Activated CD4-positive, alpha-beta T cell treated with anti-CD3 and anti-CD28 coated beads, Interleukin-2, amount 10 ng/mL, durations not matched to agents 7 days and 5 days (primary cell): ENCODE measurements around the gene KCNMA1. TPM values are rescaled to one million over a fixed set of nuclear protein-coding genes. Genes with fewer than 3 reads are reported as not detected.

Source experiments
- CTCF ChIA-PET: fragments of 350-600 bp; sonication (Branson Sonifier 250); formaldehyde crosslinking; loops from one replicate; lab custom pipeline; 2021; ENCODE audit warnings: antibody characterized with exemption; lab: Charles Lee
- POLR2A ChIA-PET: fragments of 350-600 bp; sonication (Branson Sonifier 250); formaldehyde crosslinking; loops from one replicate; lab custom pipeline; 2021; ENCODE audit warnings: antibody characterized with exemption; lab: Charles Lee
- DNase-seq: peaks from one replicate; pipeline ENCODE4 v3.0.0-alpha.2; 2020
- H3K27ac Mint-ChIP-seq: one replicate; pipeline ENCODE4 v1.8.0; 2021; ENCODE audit warnings: mild to moderate bottlenecking, moderate library complexity, mixed read lengths
- H3K27me3 Mint-ChIP-seq: one replicate; pipeline ENCODE4 v1.8.0; 2021; ENCODE audit warnings: mixed read lengths
- H3K36me3 Mint-ChIP-seq: one replicate; pipeline ENCODE4 v1.8.0; 2021; ENCODE audit warnings: low read depth, mixed read lengths
- H3K4me1 Mint-ChIP-seq: one replicate; pipeline ENCODE4 v1.8.0; 2021; ENCODE audit warnings: mixed read lengths
- H3K4me3 Mint-ChIP-seq: one replicate; pipeline ENCODE4 v1.8.0; 2021; ENCODE audit warnings: mild to moderate bottlenecking, moderate library complexity, mixed read lengths
- H3K9me3 Mint-ChIP-seq: one replicate; pipeline ENCODE4 v1.8.0; 2021; ENCODE audit warnings: mixed read lengths
- total RNA-seq, 2 experiments: library from RNA; stranded (reverse); gene quantifications; one replicate each; pipeline ENCODE4 v1.2.3, GENCODE V29; 2021

The KCNMA1 gene
- total RNA-seq, 2 experiments from 2014 or later: not detected

- POLR2A ChIA-PET: no interaction called here
- peaks cover 10% of the 10 kb centered on the region for H3K27me3 Mint-ChIP-seq
- H3K9me3 Mint-ChIP-seq: no peaks in the 10 kb centered on the region
- no peak overlapping the region for H3K27ac Mint-ChIP-seq
- CTCF ChIA-PET: no interaction called here
- no peak for DNase-seq
- no peaks in the 10 kb centered on the region for H3K4me1 Mint-ChIP-seq
- H3K4me3 Mint-ChIP-seq: no peak overlapping the region
- no peaks in the 10 kb centered on the region for H3K36me3 Mint-ChIP-seq
Measured at GRCh38 chr10:77191324-77192049, 446.1 kb downstream of the KCNMA1 start.

DNA sequence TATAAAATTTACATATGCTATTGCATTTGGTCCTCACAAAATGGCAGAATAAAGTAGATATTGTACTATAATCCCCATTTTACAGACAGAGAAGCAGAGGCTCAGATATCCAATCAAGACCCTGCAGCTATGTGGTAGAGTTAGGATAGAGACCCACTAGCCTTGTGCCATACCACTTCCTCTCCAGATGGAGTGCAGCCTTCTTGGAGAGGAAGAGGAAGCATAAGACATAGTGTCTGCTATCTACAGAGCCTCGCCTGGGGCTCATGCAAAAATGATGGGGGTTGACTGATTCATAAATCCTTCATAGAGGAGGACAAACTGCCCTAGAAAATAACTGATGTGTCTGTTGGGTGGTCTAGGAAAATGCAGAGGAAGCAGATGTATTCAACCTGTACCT is 447.3 kb downstream of the KCNMA1 start:
- H3K9me3 Mint-ChIP-seq: no peaks in the 10 kb centered on the region
- H3K27me3 Mint-ChIP-seq: peaks cover 10% of the 10 kb centered on the region
- H3K36me3 Mint-ChIP-seq: no peaks in the 10 kb centered on the region
- ChIA-PET CTCF (no interaction called here), POLR2A (no interaction called here)
- no peak overlapping the region for H3K27ac Mint-ChIP-seq
- no peak overlapping the region for H3K4me3 Mint-ChIP-seq
- no peaks in the 10 kb centered on the region for H3K4me1 Mint-ChIP-seq
- DNase-seq: no peak

DNA sequence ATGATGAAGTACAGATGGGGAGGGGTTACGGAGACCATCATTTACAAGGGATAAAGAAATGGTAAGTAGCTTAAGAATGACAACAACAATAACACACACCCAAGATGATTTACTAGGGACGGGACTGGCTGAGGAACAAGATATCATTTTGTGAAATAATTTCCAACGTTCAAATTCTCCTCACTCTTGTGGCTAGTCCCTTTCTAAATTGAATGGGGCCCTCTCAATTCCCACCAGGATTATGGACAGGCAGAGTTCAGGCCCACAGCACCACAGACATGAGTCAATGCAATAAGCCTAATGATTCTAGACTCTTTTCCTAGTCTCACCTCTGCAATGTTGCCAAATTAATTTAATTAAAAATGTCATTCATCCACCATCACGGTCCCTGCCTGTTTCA is 448.1 kb downstream of the KCNMA1 start:
- DNase-seq: no peak
- Mint-ChIP-seq H3K27me3 (peaks cover 10% of the 10 kb centered on the region), H3K4me1 (no peaks in the 10 kb centered on the region), H3K9me3 (no peaks in the 10 kb centered on the region), H3K27ac (no peak overlapping the region), H3K4me3 (no peak overlapping the region), H3K36me3 (no peaks in the 10 kb centered on the region)
- ChIA-PET CTCF (no interaction called here), POLR2A (no interaction called here)

DNA sequence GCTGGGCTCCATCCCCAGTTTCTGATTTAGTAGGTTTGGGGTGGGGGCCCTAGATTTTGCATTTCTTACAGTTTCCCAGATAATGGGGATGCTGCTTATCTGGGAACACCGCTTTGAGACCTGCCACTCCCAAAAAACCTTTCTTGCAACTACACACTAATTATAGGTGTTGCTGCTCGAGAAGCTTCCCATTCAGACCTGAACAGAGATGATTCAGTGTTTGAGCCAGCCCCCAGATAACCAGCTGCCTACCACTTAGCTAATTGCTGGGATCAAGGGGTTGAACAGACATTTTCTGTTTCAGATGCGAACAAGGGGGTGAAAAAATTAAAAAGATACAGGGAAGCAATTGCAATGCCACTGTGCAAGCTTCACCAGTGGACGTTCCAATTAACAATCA is 448.5 kb downstream of the KCNMA1 start:
- ChIA-PET POLR2A (no interaction called here), CTCF (no interaction called here)
- Mint-ChIP-seq H3K27ac (no peak overlapping the region), H3K4me3 (no peak overlapping the region), H3K4me1 (no peaks in the 10 kb centered on the region), H3K27me3 (peaks cover 10% of the 10 kb centered on the region), H3K9me3 (no peaks in the 10 kb centered on the region), H3K36me3 (no peaks in the 10 kb centered on the region)
- no peak for DNase-seq

DNA sequence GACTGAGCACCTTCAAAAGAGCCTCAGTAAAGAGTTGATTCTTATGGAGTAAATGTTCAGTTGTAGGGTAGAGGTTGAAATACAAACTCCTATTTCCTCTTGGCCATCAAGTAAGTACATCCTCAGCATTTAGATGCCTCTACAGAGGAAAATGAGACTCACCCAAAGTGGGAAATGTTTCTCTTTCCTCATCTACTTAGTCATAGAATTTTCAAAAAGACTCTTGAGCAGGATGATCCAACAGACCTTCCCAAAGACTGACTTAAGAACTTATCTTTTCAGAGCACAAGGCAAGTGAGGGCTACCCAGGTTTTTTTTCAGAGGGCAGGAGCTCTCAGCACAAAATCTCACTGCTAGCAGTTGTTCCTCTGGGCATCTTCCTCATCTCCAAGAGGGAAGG is 449.1 kb downstream of the KCNMA1 start:
- H3K27ac Mint-ChIP-seq: no peak overlapping the region
- no peaks in the 10 kb centered on the region for H3K4me1 Mint-ChIP-seq
- ChIA-PET POLR2A (no interaction called here), CTCF (no interaction called here)
- peaks cover 10% of the 10 kb centered on the region for H3K27me3 Mint-ChIP-seq
- H3K36me3 Mint-ChIP-seq: no peaks in the 10 kb centered on the region
- H3K4me3 Mint-ChIP-seq: no peak overlapping the region
- H3K9me3 Mint-ChIP-seq: no peaks in the 10 kb centered on the region
- DNase-seq: no peak

DNA sequence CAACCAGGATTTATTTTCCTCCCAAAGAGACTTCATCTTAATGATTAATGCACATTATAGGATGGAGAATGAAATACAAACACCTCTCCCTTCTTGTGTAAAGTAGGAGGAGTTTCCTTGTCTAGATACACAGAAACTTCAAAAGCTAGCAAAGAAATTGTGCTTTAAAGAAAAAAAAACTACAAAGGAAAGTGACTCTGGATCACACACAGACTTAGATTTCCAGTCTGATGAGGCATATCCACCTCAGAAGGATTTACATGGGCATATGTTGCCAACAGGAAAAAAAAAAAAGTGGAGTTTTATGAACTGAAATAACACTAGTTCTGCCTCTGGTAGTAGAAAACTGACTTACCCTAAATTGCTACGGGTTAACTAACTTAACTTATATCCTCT is 449.6 kb downstream of the KCNMA1 start:
- CTCF ChIA-PET: no interaction called here
- Mint-ChIP-seq H3K4me3 (no peak overlapping the region), H3K27me3 (peaks cover 7% of the 10 kb centered on the region)

DNA sequence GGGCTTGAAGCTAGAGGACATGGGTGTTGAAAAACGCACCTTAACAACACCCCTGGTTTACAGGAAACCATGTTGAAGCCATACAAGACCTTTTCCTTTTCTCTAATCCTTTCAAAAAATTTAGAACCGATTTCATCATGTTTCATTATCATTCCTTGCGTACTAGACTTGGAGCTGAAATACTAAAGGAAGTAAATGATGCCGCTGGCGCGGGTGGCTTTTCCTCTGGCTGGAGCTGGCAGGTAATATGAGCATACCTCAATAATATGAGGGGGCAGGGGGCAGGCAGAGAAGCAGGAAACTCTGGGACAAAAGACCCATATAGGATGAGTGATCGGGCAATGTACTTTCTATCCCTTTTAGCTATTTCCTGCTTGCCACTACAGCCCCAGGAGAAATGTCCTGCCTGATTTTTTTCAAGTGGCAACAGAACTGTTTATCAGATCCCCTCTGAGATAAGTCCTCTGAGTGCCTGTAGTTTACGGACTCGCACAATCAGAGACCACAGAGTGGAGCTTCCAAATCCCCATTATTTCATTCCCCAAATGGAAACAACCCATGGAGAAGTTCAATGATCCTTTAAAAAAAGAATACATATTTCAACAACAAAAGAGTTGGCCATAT is 450.1 kb downstream of the KCNMA1 start:
- no peak for DNase-seq
- no peaks in the 10 kb centered on the region for H3K9me3 Mint-ChIP-seq
- CTCF ChIA-PET: no interaction called here
- H3K27me3 Mint-ChIP-seq: peaks cover 7% of the 10 kb centered on the region
- no peaks in the 10 kb centered on the region for H3K36me3 Mint-ChIP-seq
- POLR2A ChIA-PET: no interaction called here
- H3K27ac Mint-ChIP-seq: no peak overlapping the region
- H3K4me3 Mint-ChIP-seq: no peak overlapping the region
- no peaks in the 10 kb centered on the region for H3K4me1 Mint-ChIP-seq

More for the DNA sequence above, 449.6 kb downstream of the KCNMA1 start:
- POLR2A ChIA-PET: no interaction called here
- H3K27ac Mint-ChIP-seq: no peak overlapping the region
- no peaks in the 10 kb centered on the region for H3K36me3 Mint-ChIP-seq
- H3K4me1 Mint-ChIP-seq: no peaks in the 10 kb centered on the region
- H3K9me3 Mint-ChIP-seq: no peaks in the 10 kb centered on the region
- no peak for DNase-seq

DNA sequence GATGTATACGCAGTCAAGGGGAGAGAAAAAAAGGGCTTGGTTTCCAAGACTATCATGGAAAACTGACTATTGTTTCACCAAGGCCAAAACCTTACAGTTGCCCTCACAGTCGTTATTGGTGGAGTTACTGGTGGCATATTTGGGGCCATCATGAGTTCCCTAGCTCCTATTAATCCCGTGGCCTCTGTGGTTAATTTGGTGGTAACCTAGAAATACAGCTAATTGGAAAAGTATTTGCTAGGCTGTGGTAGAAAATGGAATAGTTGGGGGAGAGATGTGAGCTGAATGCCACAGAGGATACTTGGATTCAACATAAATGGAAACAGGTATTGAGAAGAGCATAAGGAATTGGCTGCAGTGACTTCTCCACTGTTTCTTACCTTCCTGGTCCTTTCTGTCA is 450.7 kb downstream of the KCNMA1 start:
- no peaks in the 10 kb centered on the region for H3K4me1 Mint-ChIP-seq
- peaks cover 5% of the 10 kb centered on the region for H3K27me3 Mint-ChIP-seq
- no peaks in the 10 kb centered on the region for H3K9me3 Mint-ChIP-seq
- H3K36me3 Mint-ChIP-seq: no peaks in the 10 kb centered on the region
- no peak overlapping the region for H3K4me3 Mint-ChIP-seq
- no peak overlapping the region for H3K27ac Mint-ChIP-seq
- CTCF ChIA-PET: no interaction called here
- DNase-seq: no peak
- POLR2A ChIA-PET: no interaction called here

- ChIA-PET CTCF (interaction anchor here (0.7 kb wide), 1 partner anchor 13 kb away, joined by 6 read pairs; no protein-coding TSS in a partner anchor), POLR2A (no interaction called here)
- no peak overlapping the region for H3K4me3 Mint-ChIP-seq
- H3K9me3 Mint-ChIP-seq: no peaks in the 10 kb centered on the region
- no peak for DNase-seq
- H3K4me1 Mint-ChIP-seq: no peaks in the 10 kb centered on the region
- no peak overlapping the region for H3K27ac Mint-ChIP-seq
- no peaks in the 10 kb centered on the region for H3K27me3 Mint-ChIP-seq
- H3K36me3 Mint-ChIP-seq: no peaks in the 10 kb centered on the region
Measured at GRCh38 chr10:77185696-77186095, 451.9 kb downstream of the KCNMA1 start.

DNA sequence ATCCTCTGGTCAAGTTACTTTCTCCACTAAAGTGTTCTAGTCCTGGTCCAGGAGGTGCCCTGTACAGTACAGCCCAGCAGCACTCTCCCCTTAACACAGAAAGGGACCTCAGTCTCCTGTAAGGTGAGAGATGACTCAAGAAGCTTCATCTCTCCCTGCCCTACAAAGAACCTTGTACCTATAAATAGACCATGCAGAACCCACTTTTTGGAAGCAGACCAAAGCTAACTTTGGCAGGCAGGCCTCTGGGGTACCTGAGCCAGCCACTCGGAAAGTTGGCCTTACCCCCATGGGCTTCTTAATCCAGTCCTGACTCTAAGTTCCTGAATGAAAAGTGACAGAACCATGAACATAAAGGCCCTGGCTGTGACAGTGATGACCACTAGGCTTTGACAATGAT is 454.8 kb downstream of the KCNMA1 start:
- ChIA-PET CTCF (no interaction called here), POLR2A (no interaction called here)
- Mint-ChIP-seq H3K4me3 (no peak overlapping the region), H3K4me1 (no peaks in the 10 kb centered on the region), H3K27me3 (no peaks in the 10 kb centered on the region), H3K27ac (no peak overlapping the region), H3K36me3 (no peaks in the 10 kb centered on the region), H3K9me3 (no peaks in the 10 kb centered on the region)
- no peak for DNase-seq

GRCh38 chr10:77180794-77181193 is 456.8 kb downstream of the KCNMA1 start:
- no peaks in the 10 kb centered on the region for H3K9me3 Mint-ChIP-seq
- no peaks in the 10 kb centered on the region for H3K27me3 Mint-ChIP-seq
- ChIA-PET POLR2A (no interaction called here), CTCF (no interaction called here)
- H3K4me3 Mint-ChIP-seq: no peak overlapping the region
- no peaks in the 10 kb centered on the region for H3K36me3 Mint-ChIP-seq
- no peak for DNase-seq
- no peaks in the 10 kb centered on the region for H3K4me1 Mint-ChIP-seq
- H3K27ac Mint-ChIP-seq: no peak overlapping the region

- DNase-seq: no peak
- Mint-ChIP-seq H3K27me3 (no peaks in the 10 kb centered on the region), H3K9me3 (no peaks in the 10 kb centered on the region), H3K27ac (no peak overlapping the region), H3K4me1 (no peaks in the 10 kb centered on the region), H3K36me3 (no peaks in the 10 kb centered on the region), H3K4me3 (no peak overlapping the region)
- ChIA-PET POLR2A (no interaction called here), CTCF (no interaction called here)
Measured at GRCh38 chr10:77180104-77180503, 457.5 kb downstream of the KCNMA1 start.

GRCh38 chr10:77179015-77179695 is 458.5 kb downstream of the KCNMA1 start:
- no peaks in the 10 kb centered on the region for H3K9me3 Mint-ChIP-seq
- DNase-seq: no peak
- CTCF ChIA-PET: interaction anchor here (1.4 kb wide), 1 partner anchor 13 kb away, joined by 3 read pairs; no protein-coding TSS in a partner anchor
- POLR2A ChIA-PET: no interaction called here
- H3K27me3 Mint-ChIP-seq: no peaks in the 10 kb centered on the region
- H3K27ac Mint-ChIP-seq: no peak overlapping the region
- no peaks in the 10 kb centered on the region for H3K36me3 Mint-ChIP-seq
- H3K4me1 Mint-ChIP-seq: no peaks in the 10 kb centered on the region
- no peak overlapping the region for H3K4me3 Mint-ChIP-seq
